OCI-LY3 (cell line): Measurements from ENCODE around the gene FAM89B.

Experiments
- EZH2phosphoT487 ChIP-seq: fragments of 200-600 bp; shearing (Covaris generic); IDR thresholded peaks from 2 replicates; pipeline ENCODE4 v1.6.1; 2018; ENCODE audit warnings: antibody characterized with exemption, mixed run types, low read depth
- TF ChIP-seq, protein P1 (sequence below): fragments of 200-600, 300-600 bp; sonication (generic); IDR thresholded peaks from 2 replicates; pipeline ENCODE4 v1.5.1; 2014; ENCODE audit warnings: antibody characterized with exemption, low read length, low read depth

DNA sequence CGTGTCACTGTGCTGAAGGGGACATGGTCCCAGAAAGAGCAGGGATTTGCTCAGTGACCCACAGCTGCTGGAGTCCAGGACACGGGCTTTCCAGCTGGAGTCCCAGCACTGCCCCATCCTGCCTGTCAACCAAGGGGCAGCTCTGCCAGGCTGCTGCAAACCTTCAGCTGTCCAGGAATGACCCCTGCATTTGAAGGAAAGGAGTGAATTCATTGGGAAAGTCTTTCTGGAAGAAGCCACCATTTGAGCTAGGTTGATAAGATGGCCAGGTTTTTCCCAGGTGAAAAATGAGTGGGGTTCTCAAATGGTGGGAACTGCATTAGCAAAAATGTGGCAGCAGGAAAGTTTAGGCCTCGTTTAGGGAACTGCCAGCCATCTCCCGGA is 13.9 kb downstream of the FAM89B start:
- TF ChIP-seq, protein P1, sequence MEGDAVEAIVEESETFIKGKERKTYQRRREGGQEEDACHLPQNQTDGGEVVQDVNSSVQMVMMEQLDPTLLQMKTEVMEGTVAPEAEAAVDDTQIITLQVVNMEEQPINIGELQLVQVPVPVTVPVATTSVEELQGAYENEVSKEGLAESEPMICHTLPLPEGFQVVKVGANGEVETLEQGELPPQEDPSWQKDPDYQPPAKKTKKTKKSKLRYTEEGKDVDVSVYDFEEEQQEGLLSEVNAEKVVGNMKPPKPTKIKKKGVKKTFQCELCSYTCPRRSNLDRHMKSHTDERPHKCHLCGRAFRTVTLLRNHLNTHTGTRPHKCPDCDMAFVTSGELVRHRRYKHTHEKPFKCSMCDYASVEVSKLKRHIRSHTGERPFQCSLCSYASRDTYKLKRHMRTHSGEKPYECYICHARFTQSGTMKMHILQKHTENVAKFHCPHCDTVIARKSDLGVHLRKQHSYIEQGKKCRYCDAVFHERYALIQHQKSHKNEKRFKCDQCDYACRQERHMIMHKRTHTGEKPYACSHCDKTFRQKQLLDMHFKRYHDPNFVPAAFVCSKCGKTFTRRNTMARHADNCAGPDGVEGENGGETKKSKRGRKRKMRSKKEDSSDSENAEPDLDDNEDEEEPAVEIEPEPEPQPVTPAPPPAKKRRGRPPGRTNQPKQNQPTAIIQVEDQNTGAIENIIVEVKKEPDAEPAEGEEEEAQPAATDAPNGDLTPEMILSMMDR: no peak
- no peak for TF ChIP-seq EZH2phosphoT487
